ENCODE data around the gene STK39.
A peak's percentile ranks its signal among the peaks of the same experiment; 100 is the strongest.

The STK39 gene

GRCh38 chr2:168241746-168242145, 5.6 kb downstream of the STK39 start:
- DNase-seq: no peak

- no peak for DNase-seq
These were observed 6.2 kb downstream of the STK39 start for GRCh38 chr2:168241208-168241607.

GRCh38 chr2:168239281-168239680, 8.1 kb downstream of the STK39 start:
- no peak for DNase-seq

GRCh38 chr2:168237741-168238140, 9.7 kb downstream of the STK39 start:
- DNase-seq: no peak

- DNase-seq: no peak
These were observed 12.8 kb downstream of the STK39 start for GRCh38 chr2:168234407-168235085.

GRCh38 chr2:168233726-168234406, 13.5 kb downstream of the STK39 start:
- DNase-seq: no peak

GRCh38 chr2:168233166-168233565, 14.2 kb downstream of the STK39 start:
- no peak for DNase-seq

GRCh38 chr2:168231609-168232241, 15.7 kb downstream of the STK39 start:
- peak; percentile 93 for DNase-seq

GRCh38 chr2:168230389-168230788, 17.0 kb downstream of the STK39 start:
- no peak for DNase-seq

- no peak for DNase-seq
These were observed 23.0 kb downstream of the STK39 start for GRCh38 chr2:168224346-168224745.

- no peak for DNase-seq
These were observed 25.3 kb downstream of the STK39 start for GRCh38 chr2:168222088-168222487.

- DNase-seq: no peak
These were observed 26.2 kb downstream of the STK39 start for GRCh38 chr2:168220965-168221819.

GRCh38 chr2:168217920-168218319, 29.5 kb downstream of the STK39 start:
- no peak for DNase-seq

- no peak for DNase-seq
These were observed 30.9 kb downstream of the STK39 start for GRCh38 chr2:168216351-168217005.

- DNase-seq: no peak
These were observed 31.6 kb downstream of the STK39 start for GRCh38 chr2:168215813-168216212.

GRCh38 chr2:168212866-168213265, 34.5 kb downstream of the STK39 start:
- no peak for DNase-seq

GRCh38 chr2:168212167-168212566, 35.2 kb downstream of the STK39 start:
- no peak for DNase-seq

- DNase-seq: no peak
These were observed 35.7 kb downstream of the STK39 start for GRCh38 chr2:168211664-168212163.

GRCh38 chr2:168210895-168211570, 36.4 kb downstream of the STK39 start:
- DNase-seq: no peak

GRCh38 chr2:168210216-168210894, 37.0 kb downstream of the STK39 start:
- DNase-seq: no peak

GRCh38 chr2:168208652-168209051, 38.7 kb downstream of the STK39 start:
- no peak for DNase-seq
